Liver (tissue), 3 donors: ENCODE data around the gene NDUFS6.

Experiments
- TAF1 ChIP-seq: conservative IDR thresholded peaks from 2 replicates; pipeline ENCODE4 v1.6.1; 2016; ENCODE audit warnings: antibody characterized with exemption, mild to moderate bottlenecking
- YY1 ChIP-seq: IDR thresholded peaks from 2 replicates; pipeline ENCODE4 v1.6.1; 2016; ENCODE audit warnings: antibody characterized with exemption, mild to moderate bottlenecking
- TF ChIP-seq, protein P1 (sequence below): fragments of 150-350 bp; IDR thresholded peaks from 2 replicates; pipeline ENCODE4 v1.5.1; 2017; ENCODE audit warnings: improper control_type of control experiment, low read depth, low read length; ENCODE audit not compliant: missing input control
- TF ChIP-seq, protein P2 (sequence below): IDR thresholded peaks from 2 replicates; pipeline ENCODE4 v1.6.1; 2016; ENCODE audit warnings: antibody characterized with exemption, mild to moderate bottlenecking
- donor health status: healthy.
- donor health status: healthy.

DNA sequence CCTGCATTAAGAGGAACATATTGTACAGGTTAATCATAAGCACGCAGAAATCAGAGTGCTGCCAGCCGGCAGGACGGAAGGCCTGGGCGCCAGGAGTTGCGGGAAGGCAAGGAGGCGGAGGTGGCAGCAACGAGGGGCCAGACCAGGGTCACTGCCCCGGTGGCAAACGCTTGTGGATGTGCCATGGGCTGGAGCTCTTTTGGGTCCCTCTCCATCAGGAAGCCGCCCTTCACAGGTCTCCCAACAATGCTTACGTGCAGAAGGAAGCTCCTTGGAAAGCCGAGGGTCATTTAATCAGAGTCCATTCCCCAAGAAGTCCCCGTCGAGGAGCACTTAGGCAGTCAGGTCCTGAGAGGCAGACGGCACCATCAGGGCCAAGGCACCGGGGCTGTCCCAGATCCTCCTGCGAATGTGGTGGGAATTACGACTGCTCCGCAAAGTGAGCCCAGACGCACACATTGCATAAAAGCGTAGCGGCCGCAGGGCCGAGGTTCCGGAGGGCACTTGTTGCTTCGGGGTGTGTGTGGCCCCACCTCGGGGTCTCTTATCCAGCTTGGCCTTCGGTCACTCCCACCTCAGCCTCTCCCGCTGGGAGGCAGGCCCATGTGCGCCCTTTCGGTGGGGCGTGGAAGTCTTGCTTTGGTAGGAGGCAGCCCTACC lies 22.1 kb upstream of the NDUFS6 start:
- TF ChIP-seq, protein P1, sequence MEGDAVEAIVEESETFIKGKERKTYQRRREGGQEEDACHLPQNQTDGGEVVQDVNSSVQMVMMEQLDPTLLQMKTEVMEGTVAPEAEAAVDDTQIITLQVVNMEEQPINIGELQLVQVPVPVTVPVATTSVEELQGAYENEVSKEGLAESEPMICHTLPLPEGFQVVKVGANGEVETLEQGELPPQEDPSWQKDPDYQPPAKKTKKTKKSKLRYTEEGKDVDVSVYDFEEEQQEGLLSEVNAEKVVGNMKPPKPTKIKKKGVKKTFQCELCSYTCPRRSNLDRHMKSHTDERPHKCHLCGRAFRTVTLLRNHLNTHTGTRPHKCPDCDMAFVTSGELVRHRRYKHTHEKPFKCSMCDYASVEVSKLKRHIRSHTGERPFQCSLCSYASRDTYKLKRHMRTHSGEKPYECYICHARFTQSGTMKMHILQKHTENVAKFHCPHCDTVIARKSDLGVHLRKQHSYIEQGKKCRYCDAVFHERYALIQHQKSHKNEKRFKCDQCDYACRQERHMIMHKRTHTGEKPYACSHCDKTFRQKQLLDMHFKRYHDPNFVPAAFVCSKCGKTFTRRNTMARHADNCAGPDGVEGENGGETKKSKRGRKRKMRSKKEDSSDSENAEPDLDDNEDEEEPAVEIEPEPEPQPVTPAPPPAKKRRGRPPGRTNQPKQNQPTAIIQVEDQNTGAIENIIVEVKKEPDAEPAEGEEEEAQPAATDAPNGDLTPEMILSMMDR, result no peak
- TF ChIP-seq TAF1 (no peak), YY1 (no peak)
- TF ChIP-seq, protein P2, sequence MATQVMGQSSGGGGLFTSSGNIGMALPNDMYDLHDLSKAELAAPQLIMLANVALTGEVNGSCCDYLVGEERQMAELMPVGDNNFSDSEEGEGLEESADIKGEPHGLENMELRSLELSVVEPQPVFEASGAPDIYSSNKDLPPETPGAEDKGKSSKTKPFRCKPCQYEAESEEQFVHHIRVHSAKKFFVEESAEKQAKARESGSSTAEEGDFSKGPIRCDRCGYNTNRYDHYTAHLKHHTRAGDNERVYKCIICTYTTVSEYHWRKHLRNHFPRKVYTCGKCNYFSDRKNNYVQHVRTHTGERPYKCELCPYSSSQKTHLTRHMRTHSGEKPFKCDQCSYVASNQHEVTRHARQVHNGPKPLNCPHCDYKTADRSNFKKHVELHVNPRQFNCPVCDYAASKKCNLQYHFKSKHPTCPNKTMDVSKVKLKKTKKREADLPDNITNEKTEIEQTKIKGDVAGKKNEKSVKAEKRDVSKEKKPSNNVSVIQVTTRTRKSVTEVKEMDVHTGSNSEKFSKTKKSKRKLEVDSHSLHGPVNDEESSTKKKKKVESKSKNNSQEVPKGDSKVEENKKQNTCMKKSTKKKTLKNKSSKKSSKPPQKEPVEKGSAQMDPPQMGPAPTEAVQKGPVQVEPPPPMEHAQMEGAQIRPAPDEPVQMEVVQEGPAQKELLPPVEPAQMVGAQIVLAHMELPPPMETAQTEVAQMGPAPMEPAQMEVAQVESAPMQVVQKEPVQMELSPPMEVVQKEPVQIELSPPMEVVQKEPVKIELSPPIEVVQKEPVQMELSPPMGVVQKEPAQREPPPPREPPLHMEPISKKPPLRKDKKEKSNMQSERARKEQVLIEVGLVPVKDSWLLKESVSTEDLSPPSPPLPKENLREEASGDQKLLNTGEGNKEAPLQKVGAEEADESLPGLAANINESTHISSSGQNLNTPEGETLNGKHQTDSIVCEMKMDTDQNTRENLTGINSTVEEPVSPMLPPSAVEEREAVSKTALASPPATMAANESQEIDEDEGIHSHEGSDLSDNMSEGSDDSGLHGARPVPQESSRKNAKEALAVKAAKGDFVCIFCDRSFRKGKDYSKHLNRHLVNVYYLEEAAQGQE, result no peak
